K562 (cell line): Measurements from ENCODE around the gene SPIRE1. TPM values are rescaled to one million over a fixed set of nuclear protein-coding genes. Genes with fewer than 3 reads are reported as not detected.

Source experiments
- ATAC-seq: fragments of 200-7000 bp; cut with Tn5 transposase; 3 replicates; pipeline ENCODE4 v1.9.1; 2020; ENCODE audit warnings: moderate library complexity
- BruUV-seq: library from RNA; stranded (reverse); fragments of 400-500 nt; replicated peaks from 2 replicates; lab custom pipeline; 2021; lab: Mats Ljungman, UMichigan
- CTCF ChIA-PET: fragments of 300-600 bp; formaldehyde crosslinking; extraction: SDS; loops from one replicate; lab custom pipeline; 2021; ENCODE audit warnings: low intra/inter-chr PET ratio; lab: Yijun Ruan, JAX
- POLR2A ChIA-PET: fragments of 300-600, 350-650 bp; sonication (Branson Sonifier 250); formaldehyde crosslinking; extraction: SDS; loops from one replicate; lab custom pipeline; 2021; ENCODE audit warnings: antibody characterized with exemption, inconsistent platforms; lab: Yijun Ruan, JAX
- DNase-seq, 4 experiments: peaks; one replicate each; pipeline versions ENCODE4 v3.0.0 to v3.0.0-alpha.2; 2011 to 2018; ENCODE audit warnings: low spot score in 3 of 4, mixed read lengths in 3 of 4; ENCODE audit errors: extremely low read depth in 1 of 4
- FAIRE-seq: peaks from 2 replicates; lab custom pipeline; 2011; peaks lifted over from hg19 to GRCh38; lab: Jason Lieb, UNC
- H2AFZ ChIP-seq: 2 replicates; pipeline ENCODE4 v1.6.0; 2011; ENCODE audit warnings: low read depth, low read length, control low read depth, inconsistent platforms
- H3K27ac ChIP-seq: fragments of 200-600 bp; 3 replicates; pipeline ENCODE4 v1.8.0; 2011; ENCODE audit warnings: low read depth, mild to moderate bottlenecking, control low read depth, inconsistent platforms, low read length, moderate library complexity, mixed read lengths; ENCODE audit errors: extremely low read depth
- H3K27me3 ChIP-seq, 2 experiments: fragments of 300-600 bp in 1 of 2; 2 replicates in 1 of 2; 3 replicates in 1 of 2; pipeline versions ENCODE4 v1.6.0 to v1.8.0; 2011; ENCODE audit warnings: inconsistent platforms in 2 of 2, low read length in 2 of 2, mild to moderate bottlenecking in 1 of 2, mixed read lengths in 1 of 2, moderate library complexity in 1 of 2; ENCODE audit not compliant: control insufficient read depth in 2 of 2, insufficient read depth in 2 of 2
- H3K36me3 ChIP-seq: fragments of 300-600 bp; 3 replicates; pipeline ENCODE4 v1.8.0; 2011; ENCODE audit warnings: mild to moderate bottlenecking, low read length, inconsistent platforms; ENCODE audit not compliant: control insufficient read depth, insufficient read depth
- H3K4me1 ChIP-seq, 2 experiments: fragments of 200-600 bp in 1 of 2; replicated peaks in 1 of 2; 2 replicates in 1 of 2; 3 replicates in 1 of 2; pipeline versions ENCODE4 v1.5.1 to v1.8.0; 2011; ENCODE audit warnings: inconsistent platforms in 2 of 2, low read length in 2 of 2, mild to moderate bottlenecking in 1 of 2, mixed read lengths in 1 of 2, moderate library complexity in 1 of 2; ENCODE audit not compliant: control insufficient read depth in 2 of 2, insufficient read depth in 2 of 2
- H3K4me2 ChIP-seq: 2 replicates; pipeline ENCODE4 v1.6.1; 2011; ENCODE audit warnings: low read length, control low read depth, inconsistent platforms, mixed read lengths; ENCODE audit not compliant: insufficient read depth
- H3K4me3 ChIP-seq: fragments of 200-600 bp; sonication (generic), shearing (Covaris generic); 2 replicates; pipeline ENCODE4 v1.5.1; 2016; ENCODE audit warnings: control low read depth, inconsistent platforms
- H3K79me2 ChIP-seq: fragments of 200-600 bp; 3 replicates; pipeline ENCODE4 v1.8.0; 2011; ENCODE audit warnings: low read length, inconsistent platforms; ENCODE audit not compliant: control insufficient read depth, insufficient read depth
- H3K9ac ChIP-seq, 2 experiments: 2 replicates each; pipeline versions ENCODE4 v1.6.0 to v1.6.1; 2011; ENCODE audit warnings: low read depth in 2 of 2, low read length in 2 of 2, control low read depth in 1 of 2, inconsistent platforms in 1 of 2, mild to moderate bottlenecking in 1 of 2, mixed read lengths in 1 of 2; ENCODE audit not compliant: insufficient read depth in 1 of 2
- H3K9me1 ChIP-seq: one replicate; pipeline ENCODE4 v1.6.0; 2011; ENCODE audit warnings: inconsistent platforms, mild to moderate bottlenecking, low read length, moderate library complexity; ENCODE audit not compliant: control insufficient read depth, insufficient read depth
- H3K9me3 ChIP-seq: replicated peaks from 2 replicates; pipeline ENCODE4 v1.5.1; 2011; ENCODE audit warnings: low read depth, low read length, inconsistent platforms; ENCODE audit not compliant: control insufficient read depth, insufficient read depth
- H4K20me1 ChIP-seq: replicated peaks from 2 replicates; pipeline ENCODE4 v1.6.1; 2011; ENCODE audit warnings: low read length, inconsistent platforms, mixed read lengths; ENCODE audit not compliant: control insufficient read depth, insufficient read depth
- ZBTB17 ChIP-seq: fragments of 450-650 bp; formaldehyde crosslinking; IDR thresholded peaks from 2 replicates; pipeline ENCODE4 v1.4.0; 2020; ENCODE audit warnings: mild to moderate bottlenecking
- ZBTB49 ChIP-seq: sonication (generic); formaldehyde crosslinking; IDR thresholded peaks from 2 replicates; pipeline ENCODE4 v1.8.0; 2022; ENCODE audit warnings: missing genetic modification reagents, mild to moderate bottlenecking, borderline replicate concordance
- WGBS: fragments of 100-300 bp; shearing (Covaris generic); methylation state at CpG from one replicate; pipeline ENCODE4 v1.1.6; 2016; ENCODE audit warnings: low coverage, mixed read lengths; ENCODE audit not compliant: insufficient coverage; ENCODE audit errors: missing lambda C conversion rate; 5-methylcytosine and 5-hydroxymethylcytosine counted together
- in situ Hi-C: fragments of 300-500 bp; cut with MboI; formaldehyde crosslinking; loops from 4 replicates; pipeline ENCODE4 v1.15.0; 2018; ENCODE audit warnings: inconsistent platforms, mixed read lengths
- intact Hi-C: fragments of 100-400 bp; cut with micrococcal nuclease; formaldehyde crosslinking; loops from 2 replicates; pipeline ENCODE4 v1.14.2; 2022
- polyA plus RNA-seq, 8 experiments: library from polyadenylated mRNA; depleted of rRNA in 4 of 8; stranded (reverse) in 5 of 8; unstranded in 3 of 8; fragments of >200 nt; fragmentation: Nextera tagmentation in 2 of 8; fragmentation: Illumina TruSeq in 1 of 8; extraction: Ambion mirVana in 2 of 8; extraction: Trizol in 1 of 8; gene quantifications; 2 replicates each; pipeline versions ENCODE4 v1.2.1 to v1.2.3, GENCODE V29; 2011 to 2014; ENCODE audit warnings: inconsistent platforms in 1 of 8, missing spikeins in 1 of 8
- total RNA-seq, 7 experiments: library from RNA; depleted of rRNA in 6 of 7; stranded (reverse); fragments of >200 nt in 6 of 7; fragmentation: Illumina TruSeq in 2 of 7; extraction: Trizol in 2 of 7; gene quantifications; 2 replicates each; pipeline versions ENCODE4 v1.2.1 to v1.2.3, GENCODE V29; 2011 to 2021; ENCODE audit warnings: low replicate concordance in 1 of 7
- TF ChIP-seq, protein P1 (sequence below): fragments of 250-450 bp; sonication (Bioruptor Pico); IDR thresholded peaks from 2 replicates; pipeline ENCODE4 v1.6.1; 2021; ENCODE audit warnings: mild to moderate bottlenecking
- TF ChIP-seq, protein P2 (sequence below): fragments of 450-650 bp; formaldehyde crosslinking; IDR thresholded peaks from 2 replicates; pipeline ENCODE4 v1.4.0; 2020; ENCODE audit warnings: mild to moderate bottlenecking, mixed read lengths

SPIRE1 gene
- total and polyA plus RNA-seq, 9 of the 15 experiments (the other 6 are each of a cell fraction or from before 2014, with no cell fraction given) = 2.9 to 14.0 (median 10.2) TPM

DNA sequence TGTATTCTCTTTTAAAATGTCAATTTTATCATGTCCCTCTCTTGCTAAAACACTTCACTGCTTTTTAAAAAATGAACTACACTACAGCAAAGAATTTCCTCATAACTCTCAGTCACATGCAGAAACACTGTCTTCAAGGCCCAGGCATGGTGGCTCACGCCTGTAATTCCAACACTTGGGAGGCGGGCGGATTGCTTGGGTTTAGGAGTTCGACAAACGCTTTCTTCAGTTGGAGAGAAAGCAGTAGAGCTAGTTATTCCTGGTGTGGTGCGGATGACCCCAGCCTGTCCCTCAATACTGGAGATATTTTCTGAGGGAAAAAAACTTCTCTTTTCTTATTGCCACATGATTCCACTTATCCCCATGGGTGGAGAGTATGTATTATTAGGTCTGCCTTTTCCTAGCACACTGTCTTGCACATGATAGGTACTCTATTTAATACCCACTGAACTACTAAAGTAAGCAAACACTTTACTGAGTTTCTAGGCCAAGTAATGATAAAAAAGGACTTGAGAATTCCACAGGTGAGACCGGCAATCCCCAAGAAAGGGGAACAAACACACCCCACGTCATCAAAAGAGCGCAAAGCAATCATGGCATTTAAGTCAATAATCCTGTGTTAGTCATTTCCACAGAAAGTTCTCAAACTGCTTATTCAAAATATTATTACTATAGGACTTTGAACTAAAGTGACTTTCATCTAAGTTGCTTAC, 77.1 kb downstream of the SPIRE1 start:
- H3K4me1 ChIP-seq = no peaks in the 10 kb centered on the region
- H3K27me3 ChIP-seq = no peaks in the 10 kb centered on the region
- no peaks in the 10 kb centered on the region for H3K9me3 ChIP-seq
- H4K20me1 ChIP-seq = no peaks in the 10 kb centered on the region; the same call in 1 of the 2 replicates
- intact Hi-C loops (loop anchor here (10.0 kb wide), 1 partner anchor 56 kb away; no protein-coding TSS in a partner anchor), in situ Hi-C loops (no loop called here)
- CTCF ChIA-PET = no interaction called here
- DNase-seq (no peak), FAIRE-seq (no peak), ATAC-seq (no peak)
- no peak overlapping the region for H2AFZ ChIP-seq
- no TSS peak for BruUV-seq
- H3K4me2 ChIP-seq = no peak overlapping the region
- no peaks in the 10 kb centered on the region for H3K9me1 ChIP-seq
- H3K27ac ChIP-seq = no peak overlapping the region
- no peak overlapping the region for H3K9ac ChIP-seq
- 77% methylated on average over 9 of the region's 9 CpGs for WGBS
- POLR2A ChIA-PET = no interaction called here
- TF ChIP-seq, protein P1, sequence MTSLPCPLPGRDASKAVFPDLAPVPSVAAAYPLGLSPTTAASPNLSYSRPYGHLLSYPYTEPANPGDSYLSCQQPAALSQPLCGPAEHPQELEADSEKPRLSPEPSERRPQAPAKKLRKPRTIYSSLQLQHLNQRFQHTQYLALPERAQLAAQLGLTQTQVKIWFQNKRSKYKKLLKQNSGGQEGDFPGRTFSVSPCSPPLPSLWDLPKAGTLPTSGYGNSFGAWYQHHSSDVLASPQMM = no peak
- TF ChIP-seq ZBTB17 (CRISPR knock-in tag) (no peak), ZBTB49 (CRISPR knock-in tag) (no peak)
- TF ChIP-seq, protein P2, sequence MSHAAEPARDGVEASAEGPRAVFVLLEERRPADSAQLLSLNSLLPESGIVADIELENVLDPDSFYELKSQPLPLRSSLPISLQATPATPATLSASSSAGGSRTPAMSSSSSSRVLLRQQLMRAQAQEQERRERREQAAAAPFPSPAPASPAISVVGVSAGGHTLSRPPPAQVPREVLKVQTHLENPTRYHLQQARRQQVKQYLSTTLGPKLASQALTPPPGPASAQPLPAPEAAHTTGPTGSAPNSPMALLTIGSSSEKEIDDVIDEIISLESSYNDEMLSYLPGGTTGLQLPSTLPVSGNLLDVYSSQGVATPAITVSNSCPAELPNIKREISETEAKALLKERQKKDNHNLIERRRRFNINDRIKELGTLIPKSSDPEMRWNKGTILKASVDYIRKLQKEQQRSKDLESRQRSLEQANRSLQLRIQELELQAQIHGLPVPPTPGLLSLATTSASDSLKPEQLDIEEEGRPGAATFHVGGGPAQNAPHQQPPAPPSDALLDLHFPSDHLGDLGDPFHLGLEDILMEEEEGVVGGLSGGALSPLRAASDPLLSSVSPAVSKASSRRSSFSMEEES = no peak
- H3K79me2 ChIP-seq = no peaks in the 10 kb centered on the region
- H3K4me3 ChIP-seq = no peak overlapping the region
- no peaks in the 10 kb centered on the region for H3K36me3 ChIP-seq
